IMR-90 (cell line): ENCODE measurements around the gene ARMH4. TPM values are rescaled to one million over a fixed set of nuclear protein-coding genes. Genes with fewer than 3 reads are reported as not detected.

ENCODE experiments used
- ATAC-seq: fragments of 200-7000 bp; cut with Tn5 transposase; 2 replicates; pipeline ENCODE4 v1.9.1; 2020; ENCODE audit warnings: low read depth, mild to moderate bottlenecking, moderate library complexity
- BruUV-seq: library from RNA; stranded (reverse); fragments of 400-500 nt; replicated peaks from 2 replicates; lab custom pipeline; 2021; lab: Mats Ljungman, UMichigan
- CTCF ChIA-PET: fragments of 300-600 bp; formaldehyde crosslinking; extraction: SDS; loops from one replicate; lab custom pipeline; 2021; ENCODE audit warnings: antibody characterized with exemption; lab: Yijun Ruan, JAX
- POLR2A ChIA-PET: fragments of 300-600 bp; sonication (Branson Sonifier 250); formaldehyde crosslinking; loops from one replicate; lab custom pipeline; 2022; ENCODE audit warnings: antibody characterized with exemption; ENCODE audit not compliant: unreplicated experiment; lab: Charles Lee
- DNase-seq: peaks from one replicate; pipeline ENCODE4 v3.0.0; 2013
- H2AFZ ChIP-seq: replicated peaks from 2 replicates; pipeline ENCODE3; 2013; ENCODE audit warnings: low read length, mild to moderate bottlenecking; ENCODE audit not compliant: poor library complexity
- H2AK5ac ChIP-seq: 2 replicates; pipeline ENCODE4 v1.6.1; 2013; ENCODE audit warnings: low read depth, low read length, inconsistent platforms
- H2AK9ac ChIP-seq: replicated peaks from 2 replicates; pipeline ENCODE3; 2013; ENCODE audit warnings: mild to moderate bottlenecking, low read depth, low read length, moderate library complexity; ENCODE audit not compliant: poor library complexity
- H2BK120ac ChIP-seq: 2 replicates; pipeline ENCODE4 v1.6.1; 2013; ENCODE audit warnings: low read depth, low read length, inconsistent platforms
- H2BK15ac ChIP-seq: 3 replicates; pipeline ENCODE4 v1.6.1; 2013; ENCODE audit warnings: low read depth, low read length, inconsistent platforms
- H2BK20ac ChIP-seq: 2 replicates; pipeline ENCODE4 v1.6.1; 2013; ENCODE audit warnings: low read depth, mild to moderate bottlenecking, inconsistent platforms, low read length, moderate library complexity
- H2BK5ac ChIP-seq: 2 replicates; pipeline ENCODE4 v1.6.1; 2013; ENCODE audit warnings: mild to moderate bottlenecking, low read depth, low read length, inconsistent platforms; ENCODE audit not compliant: poor library complexity, severe bottlenecking
- H3K14ac ChIP-seq: replicated peaks from 2 replicates; pipeline ENCODE4 v1.6.1; 2013; ENCODE audit warnings: low read depth, low read length, inconsistent platforms
- H3K18ac ChIP-seq: 2 replicates; pipeline ENCODE4 v1.6.1; 2013; ENCODE audit warnings: low read depth, low read length, control low read depth
- H3K23ac ChIP-seq: 2 replicates; pipeline ENCODE4 v1.6.1; 2013; ENCODE audit warnings: low read depth, low read length, inconsistent platforms
- H3K27ac ChIP-seq: 2 replicates; pipeline ENCODE4 v1.5.1; 2013; ENCODE audit warnings: mild to moderate bottlenecking, control low read depth, low read length; ENCODE audit not compliant: insufficient read depth
- H3K27me3 ChIP-seq: 2 replicates; pipeline ENCODE4 v1.6.1; 2013; ENCODE audit warnings: low read length; ENCODE audit not compliant: control insufficient read depth, insufficient read depth
- H3K36me3 ChIP-seq: 2 replicates; pipeline ENCODE4 v1.6.1; 2013; ENCODE audit warnings: low read length, mixed read lengths; ENCODE audit not compliant: control insufficient read depth, insufficient read depth
- H3K4ac ChIP-seq: 2 replicates; pipeline ENCODE4 v1.6.1; 2013; ENCODE audit warnings: low read depth, low read length, inconsistent platforms
- H3K4me1 ChIP-seq: 2 replicates; pipeline ENCODE4 v1.6.1; 2013; ENCODE audit warnings: low read length, mixed read lengths; ENCODE audit not compliant: control insufficient read depth, insufficient read depth
- H3K4me2 ChIP-seq: 2 replicates; pipeline ENCODE4 v1.6.1; 2013; ENCODE audit warnings: low read depth, mild to moderate bottlenecking, control low read depth, low read length, moderate library complexity
- H3K4me3 ChIP-seq: 2 replicates; pipeline ENCODE4 v1.5.1; 2013; ENCODE audit warnings: low read depth, mild to moderate bottlenecking, control low read depth, low read length, moderate library complexity; ENCODE audit not compliant: insufficient read depth
- H3K56ac ChIP-seq: 2 replicates; pipeline ENCODE4 v1.6.1; 2013; ENCODE audit warnings: low read length, inconsistent platforms; ENCODE audit not compliant: insufficient read depth; ENCODE audit errors: extremely low read depth
- H3K79me1 ChIP-seq, 2 experiments: 2 replicates each; pipeline ENCODE4 v1.6.1; 2013; ENCODE audit warnings: low read length in 2 of 2, inconsistent platforms in 1 of 2, low read depth in 1 of 2
- H3K9ac ChIP-seq: 2 replicates; pipeline ENCODE4 v1.6.1; 2013; ENCODE audit warnings: low read depth, low read length, control low read depth
- H3K9me1 ChIP-seq: 2 replicates; pipeline ENCODE4 v1.6.1; 2013; ENCODE audit warnings: low read length, inconsistent platforms; ENCODE audit not compliant: insufficient read depth
- H3K9me3 ChIP-seq: 2 replicates; pipeline ENCODE4 v1.6.1; 2013; ENCODE audit warnings: low read length; ENCODE audit not compliant: control insufficient read depth, insufficient read depth
- H4K20me1 ChIP-seq: 2 replicates; pipeline ENCODE4 v1.6.1; 2013; ENCODE audit warnings: low read length, inconsistent platforms; ENCODE audit not compliant: insufficient read depth
- H4K5ac ChIP-seq: 2 replicates; pipeline ENCODE4 v1.6.1; 2013; ENCODE audit warnings: mild to moderate bottlenecking, low read depth, low read length, control low read depth
- H4K8ac ChIP-seq, 2 experiments: 2 replicates each; pipeline ENCODE4 v1.6.1; 2013; ENCODE audit warnings: low read depth in 2 of 2, low read length in 2 of 2, control low read depth in 1 of 2, inconsistent platforms in 1 of 2
- H4K91ac ChIP-seq: 2 replicates; pipeline ENCODE4 v1.6.1; 2013; ENCODE audit warnings: low read depth, low read length, inconsistent platforms; ENCODE audit not compliant: insufficient read depth
- BHLHE40 ChIP-seq: fragments of 150-350 bp; IDR thresholded peaks from 2 replicates; pipeline ENCODE4 v1.6.1; 2016; ENCODE audit warnings: mild to moderate bottlenecking, low read depth, low read length
- CEBPB ChIP-seq: IDR thresholded peaks from 2 replicates; pipeline ENCODE4 v1.6.1; 2012; ENCODE audit warnings: low read depth, low read length, improper control_type of control experiment
- CHD1 ChIP-seq: IDR thresholded peaks from 2 replicates; pipeline ENCODE4 v1.6.1; 2012; ENCODE audit warnings: low read depth, low read length, improper control_type of control experiment
- CTCF ChIP-seq: conservative IDR thresholded peaks from 2 replicates; pipeline ENCODE4 v1.5.1; 2012; ENCODE audit warnings: mild to moderate bottlenecking, low read depth, low read length, improper control_type of control experiment
- FOS ChIP-seq: fragments of 150-350 bp; IDR thresholded peaks from 2 replicates; pipeline ENCODE4 v1.6.1; 2016; ENCODE audit warnings: low read depth, low read length
- MAFK ChIP-seq: IDR thresholded peaks from 2 replicates; pipeline ENCODE4 v1.6.1; 2012; ENCODE audit warnings: low read depth, low read length, improper control_type of control experiment
- MXI1 ChIP-seq: IDR thresholded peaks from 2 replicates; pipeline ENCODE4 v1.6.1; 2012; ENCODE audit warnings: low read depth, mild to moderate bottlenecking, low read length, moderate library complexity, borderline replicate concordance
- NFE2L2 ChIP-seq: fragments of 150-350 bp; IDR thresholded peaks from 2 replicates; pipeline ENCODE4 v1.6.1; 2016; ENCODE audit warnings: low read depth, mild to moderate bottlenecking, low read length
- POLR2A ChIP-seq: IDR thresholded peaks from 2 replicates; pipeline ENCODE4 v1.6.1; 2012; ENCODE audit warnings: mild to moderate bottlenecking, low read depth, low read length
- RCOR1 ChIP-seq: IDR thresholded peaks from 2 replicates; pipeline ENCODE4 v1.6.1; 2012; ENCODE audit warnings: mild to moderate bottlenecking, low read length, improper control_type of control experiment; ENCODE audit not compliant: insufficient replicate concordance
- SMC3 ChIP-seq: fragments of 150-350 bp; IDR thresholded peaks from 2 replicates; pipeline ENCODE4 v1.6.1; 2016; ENCODE audit warnings: low read depth, mild to moderate bottlenecking, antibody characterized with exemption, low read length, moderate library complexity
- USF2 ChIP-seq: fragments of 150-350 bp; IDR thresholded peaks from 2 replicates; pipeline ENCODE4 v1.6.1; 2017; ENCODE audit warnings: mild to moderate bottlenecking, antibody characterized with exemption, low read length, low read depth
- WGBS, 2 experiments: methylation state at CpG; one replicate each; pipeline versions ENCODE4 v1.1.5 to v1.1.7; 2013; ENCODE audit warnings: missing lambda C conversion rate in 2 of 2; ENCODE audit not compliant: insufficient read length in 1 of 2; ENCODE audit errors: extremely low coverage in 2 of 2; 5-methylcytosine and 5-hydroxymethylcytosine counted together
- dilution Hi-C: fragments of 300-500 bp; cut with HindIII; formaldehyde crosslinking; loops from one replicate; pipeline ENCODE4 v1.14.3; 2018; ENCODE audit warnings: low sequenced_read_pairs; ENCODE audit not compliant: unreplicated experiment
- in situ Hi-C: fragments of 300-500 bp; cut with MboI; formaldehyde crosslinking; loops from 3 replicates; pipeline ENCODE4 v1.14.3; 2019; ENCODE audit warnings: low sequenced_read_pairs, inconsistent platforms, mixed read lengths
- intact Hi-C: fragments of 100-400 bp; cut with micrococcal nuclease; formaldehyde crosslinking; loops from 2 replicates; pipeline ENCODE4 v1.10.0; 2022
- polyA plus RNA-seq, 3 experiments: library from polyadenylated mRNA; depleted of rRNA; stranded (reverse); fragments of >200 nt; gene quantifications; 2 replicates each; pipeline ENCODE4 v1.2.3, GENCODE V29; 2012; ENCODE audit warnings: low replicate concordance in 1 of 3
- total RNA-seq: library from RNA; depleted of rRNA; stranded (reverse); fragments of >200 nt; gene quantifications from 2 replicates; pipeline ENCODE4 v1.2.3, GENCODE V29; 2012

ARMH4 gene
- total and polyA plus RNA-seq, 2 of the 4 experiments (the other 2 are of a cell fraction): 4.6 to 5.6 TPM

- H2AK5ac ChIP-seq: no peak overlapping the region
- H3K23ac ChIP-seq: no peak overlapping the region
- ChIA-PET CTCF (no interaction called here), POLR2A (no interaction called here)
- H3K56ac ChIP-seq: no peak overlapping the region
- TF ChIP-seq CTCF (no peak), MAFK (no peak), RCOR1 (no peak), SMC3 (no peak), NFE2L2 (no peak), FOS (no peak), MXI1 (no peak), CHD1 (no peak), BHLHE40 (no peak), USF2 (no peak), POLR2A (no peak), CEBPB (no peak)
- H3K79me1 ChIP-seq: no peaks in the 10 kb centered on the region
- no peak overlapping the region for H3K4me3 ChIP-seq
- H3K4ac ChIP-seq: no peak overlapping the region
- no peak overlapping the region for H2AK9ac ChIP-seq
- no peak overlapping the region for H3K18ac ChIP-seq
- no peak overlapping the region for H2BK20ac ChIP-seq
- H3K9me3 ChIP-seq: peaks cover 2% of the 10 kb centered on the region; the same call in 1 of the 2 replicates
- dilution Hi-C loops: no loop called here
- no peaks in the 10 kb centered on the region for H3K36me3 ChIP-seq
- no peak overlapping the region for H3K14ac ChIP-seq
- no peak overlapping the region for H4K91ac ChIP-seq
- H3K27ac ChIP-seq: no peak overlapping the region
- in situ Hi-C loops: no loop called here
- no peak overlapping the region for H4K8ac ChIP-seq
- H4K20me1 ChIP-seq: no peaks in the 10 kb centered on the region
- intact Hi-C loops: no loop called here
- H2BK15ac ChIP-seq: no peak overlapping the region
- H2BK120ac ChIP-seq: no peak overlapping the region
- H4K5ac ChIP-seq: no peak overlapping the region
- BruUV-seq: no TSS peak
- DNase-seq: no peak
- H2AFZ ChIP-seq: no peak overlapping the region
- no peak overlapping the region for H3K4me2 ChIP-seq
- H3K4me1 ChIP-seq: peaks cover 4% of the 10 kb centered on the region; the same call in 1 of the 2 replicates
- H2BK5ac ChIP-seq: no peak overlapping the region
- no peaks in the 10 kb centered on the region; the same call in 1 of the 2 replicates for H3K9me1 ChIP-seq
- no peak for ATAC-seq
- H3K27me3 ChIP-seq: peaks cover 11% of the 10 kb centered on the region
- no CpG with 5 or more reads among the region's 2 CpGs for WGBS, 2 experiments
- H3K9ac ChIP-seq: no peak overlapping the region
These were observed 55.3 kb downstream of the ARMH4 start for GRCh38 chr14:58096731-58097130.
